Glutamatergic neuron (in vitro differentiated cells): ENCODE results near the gene KRT7. TPM values are rescaled to one million over a fixed set of nuclear protein-coding genes. Genes with fewer than 3 reads are reported as not detected.

ENCODE experiments used
- DNase-seq: peaks from one replicate; pipeline ENCODE4 v3.0.0; 2022
- H3K27ac Mint-ChIP-seq: one replicate; pipeline ENCODE4 v1.8.0; 2020; ENCODE audit warnings: mild to moderate bottlenecking, mixed read lengths, inconsistent platforms; ENCODE audit not compliant: unreplicated experiment
- H3K27me3 Mint-ChIP-seq: one replicate; pipeline ENCODE4 v1.8.0; 2020; ENCODE audit warnings: mild to moderate bottlenecking, moderate library complexity, mixed read lengths, inconsistent platforms; ENCODE audit not compliant: unreplicated experiment
- H3K36me3 Mint-ChIP-seq: one replicate; pipeline ENCODE4 v1.8.0; 2020; ENCODE audit warnings: mild to moderate bottlenecking, mixed read lengths, inconsistent platforms; ENCODE audit not compliant: unreplicated experiment
- H3K4me1 Mint-ChIP-seq: one replicate; pipeline ENCODE4 v1.8.0; 2020; ENCODE audit warnings: mild to moderate bottlenecking, low read depth, mixed read lengths, inconsistent platforms; ENCODE audit not compliant: unreplicated experiment
- H3K4me3 Mint-ChIP-seq: one replicate; pipeline ENCODE4 v1.8.0; 2020; ENCODE audit warnings: mild to moderate bottlenecking, mixed read lengths, inconsistent platforms; ENCODE audit not compliant: unreplicated experiment
- H3K9me3 Mint-ChIP-seq: one replicate; pipeline ENCODE4 v1.8.0; 2020; ENCODE audit warnings: mild to moderate bottlenecking, moderate library complexity, mixed read lengths, inconsistent platforms; ENCODE audit not compliant: unreplicated experiment
- CTCF ChIP-seq: fragments of 200-600 bp; sonication (generic); IDR thresholded peaks from one replicate; pipeline ENCODE4 v1.5.0; 2021; ENCODE audit not compliant: partially characterized antibody, unreplicated experiment
- total RNA-seq: library from RNA; stranded (reverse); fragmentation: NEBNext Ultra II Directional; extraction: Animal tissue kit (Norgen Biotek cat#: 25700); gene quantifications from one replicate; pipeline ENCODE4 v1.2.1, GENCODE V29; 2021; ENCODE audit not compliant: unreplicated experiment

The KRT7 gene
- total RNA-seq, 1 donor from 2014 or later: not detected

GRCh38 chr12:52243856-52244614 is 11.0 kb downstream of the KRT7 start:
- no peak for TF ChIP-seq CTCF
- Mint-ChIP-seq H3K36me3 (no peaks in the 10 kb centered on the region), H3K9me3 (peaks cover 8% of the 10 kb centered on the region), H3K4me3 (no peak overlapping the region), H3K4me1 (peaks cover 10% of the 10 kb centered on the region), H3K27me3 (peaks cover 15% of the 10 kb centered on the region), H3K27ac (no peak overlapping the region)
- no peak for DNase-seq

- H3K27ac Mint-ChIP-seq: no peak overlapping the region
- H3K27me3 Mint-ChIP-seq: peaks cover 19% of the 10 kb centered on the region
- H3K4me3 Mint-ChIP-seq: no peak overlapping the region
- TF ChIP-seq CTCF: no peak
- no peak for DNase-seq
- H3K9me3 Mint-ChIP-seq: peaks cover 8% of the 10 kb centered on the region
- H3K4me1 Mint-ChIP-seq: peaks cover 10% of the 10 kb centered on the region
- no peaks in the 10 kb centered on the region for H3K36me3 Mint-ChIP-seq
Measured at GRCh38 chr12:52244615-52244994, 11.6 kb downstream of the KRT7 start.

- Mint-ChIP-seq H3K4me1 (peaks cover 10% of the 10 kb centered on the region), H3K9me3 (peaks cover 8% of the 10 kb centered on the region), H3K4me3 (no peak overlapping the region), H3K27ac (no peak overlapping the region), H3K27me3 (peaks cover 24% of the 10 kb centered on the region), H3K36me3 (no peaks in the 10 kb centered on the region)
- no peak for TF ChIP-seq CTCF
- DNase-seq: no peak
Measured at GRCh38 chr12:52245259-52245961, 12.4 kb downstream of the KRT7 start.

GRCh38 chr12:52245962-52246569 is 13.0 kb downstream of the KRT7 start:
- H3K9me3 Mint-ChIP-seq: peaks cover 8% of the 10 kb centered on the region
- no peaks in the 10 kb centered on the region for H3K36me3 Mint-ChIP-seq
- H3K4me1 Mint-ChIP-seq: peaks cover 10% of the 10 kb centered on the region
- no peak for DNase-seq
- TF ChIP-seq CTCF: no peak
- H3K27ac Mint-ChIP-seq: no peak overlapping the region
- peaks cover 24% of the 10 kb centered on the region for H3K27me3 Mint-ChIP-seq
- H3K4me3 Mint-ChIP-seq: no peak overlapping the region
